HepG2 (cell line): ENCODE measurements around the gene CCSER1.

Experiments used
- AFF4 ChIP-seq: sonication (generic); formaldehyde crosslinking; IDR thresholded peaks from 2 replicates; pipeline ENCODE4 v1.4.0; 2020; ENCODE audit warnings: missing genetic modification reagents
- BCL3 ChIP-seq: sonication (generic); formaldehyde crosslinking; IDR thresholded peaks from 2 replicates; pipeline ENCODE4 v1.5.1; 2020; ENCODE audit warnings: mild to moderate bottlenecking, missing genetic modification reagents, moderate library complexity
- POLR2A ChIP-seq, 2 experiments: IDR thresholded peaks; 2 replicates each; pipeline ENCODE4 v1.6.1; 2011; ENCODE audit warnings: low read depth in 2 of 2, low read length in 2 of 2, mild to moderate bottlenecking in 1 of 2, moderate library complexity in 1 of 2; ENCODE audit not compliant: insufficient read depth in 1 of 2
- ZNF335 ChIP-seq: sonication (generic); formaldehyde crosslinking; IDR thresholded peaks from 2 replicates; pipeline ENCODE4 v1.4.0; 2020; ENCODE audit warnings: missing genetic modification reagents

GRCh38 chr4:90841676-90842075 is 714.5 kb downstream of the CCSER1 start:
- no peak for TF ChIP-seq POLR2A (IDR thresholded peaks at IDR 0.05; ENCODE audit: insufficient read depth in 1 of 2, low read depth in 2 of 2, low read length in 2 of 2)
- no peak for TF ChIP-seq ZNF335 (CRISPR knock-in tag)
- TF ChIP-seq AFF4 (CRISPR knock-in tag): no peak
- TF ChIP-seq BCL3 (CRISPR knock-in tag): no peak
